Measurements from ENCODE around the gene ACOD1.
"Not testable (repeated sequence)": the region's sequence is repeated elsewhere in the genome, so short reads cannot be mapped to it uniquely, and the experiment has no call there.

Gene ACOD1

DNA sequence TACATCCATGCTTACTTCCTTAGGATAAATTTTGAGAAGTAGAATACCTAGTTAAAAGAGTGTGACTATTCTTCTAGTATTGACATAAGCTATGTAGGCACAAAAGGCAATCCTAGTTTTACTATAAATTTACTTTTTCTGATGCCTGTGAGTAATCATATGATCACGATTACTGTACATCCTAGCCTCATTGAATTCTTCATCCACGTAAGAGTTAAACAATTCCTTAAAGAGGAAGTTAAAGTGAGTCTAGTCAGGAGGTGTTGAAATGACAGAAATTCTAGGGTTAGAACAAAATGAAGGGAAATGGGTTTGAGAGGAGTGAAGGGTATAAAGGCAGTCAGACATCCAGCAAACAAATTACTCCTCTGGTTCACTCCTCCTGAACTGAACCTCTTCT is at the start of gene ACOD1:
TSS of gene ACOD1 (plus strand) at position 363 of the 400 bp plus-strand sequence. CDS start 48 bp downstream, outside the sequence.
- no peaks in the 10 kb centered on the region for H3K4me1 ChIP-seq (ENCODE audit: control insufficient read depth, insufficient read depth, low read length)
- no peak within 1 kb of the TSS for H3K27ac ChIP-seq (ENCODE audit: low read depth, low read length)
- no peak within 1 kb of the TSS for H3K4me3 ChIP-seq (ENCODE audit: low read length)
- H3K9ac ChIP-seq (ENCODE audit: low read length) = no peak within 1 kb of the TSS
- no peaks in the 10 kb centered on the region for H3K27me3 ChIP-seq (ENCODE audit: control insufficient read depth, insufficient read depth, low read length)
- H3K36me3 ChIP-seq (ENCODE audit: control insufficient read depth, insufficient read depth, low read length) = no peaks in the 10 kb centered on the region

DNA sequence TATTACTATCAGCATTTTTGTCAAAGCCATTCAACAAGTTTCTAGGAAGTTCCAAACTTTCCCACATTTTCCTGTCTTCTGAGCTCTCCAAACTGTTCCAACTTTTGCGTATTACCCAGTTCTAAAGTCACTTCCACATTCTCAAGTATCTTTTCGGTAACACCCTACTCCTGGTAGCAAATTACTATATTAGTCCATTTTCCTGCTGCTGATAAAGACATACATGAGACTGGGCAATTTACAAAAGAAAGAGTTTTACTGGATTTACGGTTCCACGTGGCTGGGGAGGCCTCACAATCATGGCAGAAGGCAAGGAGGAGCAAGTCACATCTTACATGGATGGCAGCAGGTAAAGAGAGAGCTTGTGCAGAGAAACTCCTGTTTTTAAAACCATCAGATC is 49.2 kb upstream of the ACOD1 start:
- not testable (repeated sequence) for H3K27me3 ChIP-seq (ENCODE audit: control insufficient read depth, insufficient read depth, low read length); H3K4me1 ChIP-seq (ENCODE audit: control insufficient read depth, insufficient read depth, low read length); H3K36me3 ChIP-seq (ENCODE audit: control insufficient read depth, insufficient read depth, low read length); H3K27ac ChIP-seq (ENCODE audit: low read depth, low read length); H3K4me3 ChIP-seq (ENCODE audit: low read length); H3K9ac ChIP-seq (ENCODE audit: low read length)

DNA sequence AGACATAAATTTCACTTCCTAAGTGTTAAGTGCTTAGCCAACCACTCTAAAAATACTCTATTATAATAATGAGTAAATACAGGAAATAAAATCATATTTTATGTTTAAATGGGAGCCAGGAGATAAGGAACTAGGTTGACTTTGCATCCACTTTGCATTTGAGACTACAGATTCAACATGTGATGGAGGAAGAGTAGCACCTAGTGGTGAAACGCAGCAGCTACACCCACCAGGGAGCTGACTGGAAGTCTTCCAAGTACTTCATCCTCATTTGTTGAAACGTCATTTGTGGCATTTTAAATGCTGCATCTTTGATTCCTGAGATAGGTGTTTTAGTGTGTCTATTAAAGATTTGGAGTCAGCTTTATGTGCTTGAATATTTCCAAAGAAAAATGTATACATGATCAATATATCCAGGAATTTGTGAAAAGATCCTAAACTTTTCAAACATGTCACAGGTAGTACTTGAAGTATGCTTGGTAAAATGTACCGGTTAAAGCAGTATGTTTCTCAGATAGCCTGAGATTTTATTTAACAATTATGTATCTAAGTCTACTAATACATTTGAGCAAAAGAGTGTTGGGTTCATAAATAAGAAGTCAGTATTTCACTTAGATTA is 44.7 kb upstream of the ACOD1 start:
- Histone ChIP-seq H3K36me3 (ENCODE audit: control insufficient read depth, insufficient read depth, low read length) (no peaks in the 10 kb centered on the region), H3K9ac (ENCODE audit: low read length) (no peak overlapping the region), H3K27me3 (ENCODE audit: control insufficient read depth, insufficient read depth, low read length) (no peaks in the 10 kb centered on the region), H3K4me3 (ENCODE audit: low read length) (no peak overlapping the region), H3K4me1 (ENCODE audit: control insufficient read depth, insufficient read depth, low read length) (no peaks in the 10 kb centered on the region), H3K27ac (ENCODE audit: low read depth, low read length) (no peak overlapping the region)

DNA sequence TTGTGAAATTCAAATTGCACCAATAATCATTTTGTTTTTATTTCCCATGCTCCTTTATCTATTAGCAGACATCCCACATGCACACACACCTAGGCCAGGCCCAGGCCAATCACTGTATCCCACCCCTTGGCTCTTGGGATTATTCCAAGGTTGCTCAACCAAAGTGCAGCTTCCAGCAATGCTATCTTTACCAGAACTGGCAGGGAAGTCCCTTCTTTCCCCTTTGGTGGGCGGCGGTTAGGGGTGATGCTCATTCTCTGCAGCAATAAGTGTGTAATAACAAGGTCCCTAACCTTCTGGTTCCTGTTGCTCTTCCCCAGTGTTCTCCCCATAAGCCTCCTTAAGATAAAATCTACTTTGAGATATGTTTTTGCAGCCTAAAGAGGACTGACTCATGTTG is 43.8 kb upstream of the ACOD1 start:
- no peak overlapping the region for H3K27ac ChIP-seq (ENCODE audit: low read depth, low read length)
- H3K4me1 ChIP-seq (ENCODE audit: control insufficient read depth, insufficient read depth, low read length) = no peaks in the 10 kb centered on the region
- H3K9ac ChIP-seq (ENCODE audit: low read length) = no peak overlapping the region
- H3K4me3 ChIP-seq (ENCODE audit: low read length) = no peak overlapping the region
- H3K36me3 ChIP-seq (ENCODE audit: control insufficient read depth, insufficient read depth, low read length) = no peaks in the 10 kb centered on the region
- H3K27me3 ChIP-seq (ENCODE audit: control insufficient read depth, insufficient read depth, low read length) = no peaks in the 10 kb centered on the region

DNA sequence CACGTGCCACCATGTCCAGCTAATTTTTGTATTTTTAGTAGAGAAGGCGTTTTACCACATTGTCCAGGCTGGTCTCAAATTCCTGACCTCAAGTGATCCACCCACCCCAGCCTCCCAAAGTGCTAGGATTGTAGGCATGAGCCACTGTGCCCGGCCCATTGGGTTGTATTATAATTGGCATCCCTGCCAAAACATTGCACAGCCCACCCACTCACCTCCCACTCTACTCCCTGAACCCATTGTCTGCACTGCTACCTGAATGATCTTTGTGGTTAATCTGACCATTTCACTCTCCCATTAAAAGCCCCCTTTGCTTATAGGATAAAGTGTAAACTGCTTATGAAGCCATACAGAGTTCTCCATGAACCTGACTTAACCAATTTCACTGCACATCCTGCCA is 35.8 kb upstream of the ACOD1 start:
- no peak overlapping the region for H3K9ac ChIP-seq (ENCODE audit: low read length)
- no peaks in the 10 kb centered on the region for H3K27me3 ChIP-seq (ENCODE audit: control insufficient read depth, insufficient read depth, low read length)
- no peak overlapping the region for H3K4me3 ChIP-seq (ENCODE audit: low read length)
- H3K27ac ChIP-seq (ENCODE audit: low read depth, low read length) = no peak overlapping the region
- no peaks in the 10 kb centered on the region for H3K36me3 ChIP-seq (ENCODE audit: control insufficient read depth, insufficient read depth, low read length)
- no peaks in the 10 kb centered on the region for H3K4me1 ChIP-seq (ENCODE audit: control insufficient read depth, insufficient read depth, low read length)

- Histone ChIP-seq H3K4me3 (ENCODE audit: low read length) (no peak overlapping the region), H3K4me1 (ENCODE audit: control insufficient read depth, insufficient read depth, low read length) (no peaks in the 10 kb centered on the region), H3K36me3 (ENCODE audit: control insufficient read depth, insufficient read depth, low read length) (no peaks in the 10 kb centered on the region), H3K27ac (ENCODE audit: low read depth, low read length) (no peak overlapping the region), H3K27me3 (ENCODE audit: control insufficient read depth, insufficient read depth, low read length) (no peaks in the 10 kb centered on the region), H3K9ac (ENCODE audit: low read length) (no peak overlapping the region)
Observed at GRCh38 chr13:76913898-76914297, 34.4 kb upstream of the ACOD1 start.

DNA sequence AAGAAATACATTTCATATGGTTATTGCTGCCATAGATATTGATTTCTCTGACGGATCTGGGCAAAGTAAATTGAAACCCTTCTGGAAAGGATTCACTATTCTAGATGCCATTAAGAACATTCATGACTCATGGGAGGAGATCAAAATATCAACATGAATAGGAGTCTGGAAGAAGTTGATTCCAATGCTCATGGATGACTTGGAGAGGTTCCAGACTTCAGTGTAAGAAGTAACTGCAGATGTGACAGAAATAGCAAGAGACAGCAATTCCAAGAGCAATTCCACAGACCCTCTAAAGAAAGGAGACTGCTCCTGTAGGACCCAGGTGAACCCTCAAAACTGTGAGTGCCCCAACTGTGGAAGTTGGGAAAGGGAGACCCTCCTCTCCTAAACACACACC is 31.2 kb upstream of the ACOD1 start:
- Histone ChIP-seq H3K9ac (ENCODE audit: low read length) (no peak overlapping the region), H3K27ac (ENCODE audit: low read depth, low read length) (no peak overlapping the region), H3K27me3 (ENCODE audit: control insufficient read depth, insufficient read depth, low read length) (no peaks in the 10 kb centered on the region), H3K4me1 (ENCODE audit: control insufficient read depth, insufficient read depth, low read length) (no peaks in the 10 kb centered on the region), H3K36me3 (ENCODE audit: control insufficient read depth, insufficient read depth, low read length) (no peaks in the 10 kb centered on the region), H3K4me3 (ENCODE audit: low read length) (no peak overlapping the region)

DNA sequence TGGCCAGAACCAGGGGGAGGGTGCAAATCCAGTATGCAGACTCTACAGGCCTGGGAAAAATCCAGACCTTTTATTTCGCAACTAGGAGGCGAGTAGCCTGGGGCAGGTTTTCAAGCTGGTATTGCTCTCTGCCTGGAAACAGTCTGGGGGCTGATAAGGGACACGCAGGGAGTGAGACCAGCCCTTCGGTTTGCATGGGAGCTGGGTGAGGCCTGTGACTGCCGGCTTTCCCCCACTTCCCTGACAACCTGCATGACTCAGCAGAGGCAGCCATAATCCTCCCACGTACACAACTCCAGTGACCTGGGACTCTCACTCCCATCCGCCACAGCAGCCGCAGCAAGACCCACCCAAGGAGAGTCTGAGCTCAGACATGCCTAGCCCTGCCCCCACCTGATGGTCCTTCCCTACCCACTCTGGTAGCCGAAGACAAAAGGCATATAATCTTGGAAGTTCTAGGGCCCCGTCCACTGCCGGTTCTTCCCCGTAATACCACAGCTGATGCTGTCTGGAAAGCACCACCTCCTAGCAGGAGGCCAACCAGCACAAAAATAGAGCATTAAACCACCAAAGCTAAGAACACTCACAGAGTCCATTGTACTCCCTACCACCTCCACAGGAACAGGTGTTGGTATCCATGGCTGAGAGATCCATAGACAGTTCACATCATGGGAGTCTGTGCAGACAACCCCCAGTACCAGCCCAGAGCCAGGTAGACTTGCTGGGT is 30.4 kb upstream of the ACOD1 start:
- not testable (repeated sequence) for H3K27ac ChIP-seq (ENCODE audit: low read depth, low read length); H3K27me3 ChIP-seq (ENCODE audit: control insufficient read depth, insufficient read depth, low read length); H3K36me3 ChIP-seq (ENCODE audit: control insufficient read depth, insufficient read depth, low read length); H3K9ac ChIP-seq (ENCODE audit: low read length); H3K4me1 ChIP-seq (ENCODE audit: control insufficient read depth, insufficient read depth, low read length); H3K4me3 ChIP-seq (ENCODE audit: low read length)

DNA sequence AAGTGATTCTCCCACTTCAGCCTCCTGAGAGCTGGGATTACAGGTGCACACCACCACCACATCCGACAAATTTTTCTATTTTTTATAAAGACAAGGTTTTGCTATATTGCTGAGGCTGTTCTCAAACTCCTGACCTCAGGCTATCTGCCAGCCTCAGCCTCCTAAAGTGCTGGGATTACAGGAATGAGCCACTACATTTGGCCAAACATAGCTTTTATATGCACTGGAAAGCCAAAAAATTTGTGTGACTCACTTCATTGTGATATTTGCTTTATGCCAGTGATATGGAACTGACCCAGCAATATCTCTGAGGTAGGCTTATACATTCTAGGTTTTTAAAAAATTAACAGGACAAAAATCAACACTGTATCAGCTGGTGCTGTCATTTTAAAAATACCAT is 26.8 kb upstream of the ACOD1 start:
- no peaks in the 10 kb centered on the region for H3K27me3 ChIP-seq (ENCODE audit: control insufficient read depth, insufficient read depth, low read length)
- no peak overlapping the region for H3K9ac ChIP-seq (ENCODE audit: low read length)
- no peaks in the 10 kb centered on the region for H3K36me3 ChIP-seq (ENCODE audit: control insufficient read depth, insufficient read depth, low read length)
- no peak overlapping the region for H3K4me3 ChIP-seq (ENCODE audit: low read length)
- no peak overlapping the region for H3K27ac ChIP-seq (ENCODE audit: low read depth, low read length)
- no peaks in the 10 kb centered on the region for H3K4me1 ChIP-seq (ENCODE audit: control insufficient read depth, insufficient read depth, low read length)

DNA sequence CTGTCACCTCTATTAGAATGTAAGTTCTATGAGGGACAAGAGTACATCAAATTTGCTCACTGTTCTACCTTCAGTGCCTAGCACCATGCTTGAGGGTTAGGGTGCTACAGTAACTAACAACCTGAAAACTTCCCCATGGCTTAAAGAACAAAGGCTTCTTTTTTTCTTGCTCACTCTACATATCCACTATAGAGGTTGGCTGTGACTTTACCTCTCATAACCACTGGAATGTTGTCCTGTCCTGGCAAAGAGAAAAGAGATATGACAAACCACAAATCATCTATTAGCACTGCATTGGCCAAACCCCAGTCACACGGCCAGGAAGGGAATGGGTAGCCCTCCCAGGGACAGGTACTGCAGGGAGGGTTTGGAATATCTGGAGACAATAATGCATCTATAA is 23.2 kb upstream of the ACOD1 start:
- Histone ChIP-seq H3K36me3 (ENCODE audit: control insufficient read depth, insufficient read depth, low read length) (no peaks in the 10 kb centered on the region), H3K27me3 (ENCODE audit: control insufficient read depth, insufficient read depth, low read length) (no peaks in the 10 kb centered on the region), H3K4me1 (ENCODE audit: control insufficient read depth, insufficient read depth, low read length) (no peaks in the 10 kb centered on the region), H3K27ac (ENCODE audit: low read depth, low read length) (no peak overlapping the region), H3K4me3 (ENCODE audit: low read length) (no peak overlapping the region), H3K9ac (ENCODE audit: low read length) (no peak overlapping the region)

- no peaks in the 10 kb centered on the region for H3K27me3 ChIP-seq (ENCODE audit: control insufficient read depth, insufficient read depth, low read length)
Observed at GRCh38 chr13:76927955-76928354, 20.4 kb upstream of the ACOD1 start.

GRCh38 chr13:76928456-76928855 is 19.9 kb upstream of the ACOD1 start:
- Histone ChIP-seq H3K4me3 (ENCODE audit: low read length) (no peak overlapping the region), H3K9ac (ENCODE audit: low read length) (no peak overlapping the region), H3K36me3 (ENCODE audit: control insufficient read depth, insufficient read depth, low read length) (no peaks in the 10 kb centered on the region), H3K4me1 (ENCODE audit: control insufficient read depth, insufficient read depth, low read length) (no peaks in the 10 kb centered on the region), H3K27ac (ENCODE audit: low read depth, low read length) (no peak overlapping the region), H3K27me3 (ENCODE audit: control insufficient read depth, insufficient read depth, low read length) (no peaks in the 10 kb centered on the region)

More at GRCh38 chr13:76927955-76928354, 20.4 kb upstream of the ACOD1 start:
- Histone ChIP-seq H3K36me3 (ENCODE audit: control insufficient read depth, insufficient read depth, low read length) (no peaks in the 10 kb centered on the region), H3K4me1 (ENCODE audit: control insufficient read depth, insufficient read depth, low read length) (no peaks in the 10 kb centered on the region), H3K9ac (ENCODE audit: low read length) (no peak overlapping the region), H3K27ac (ENCODE audit: low read depth, low read length) (no peak overlapping the region), H3K4me3 (ENCODE audit: low read length) (no peak overlapping the region)

DNA sequence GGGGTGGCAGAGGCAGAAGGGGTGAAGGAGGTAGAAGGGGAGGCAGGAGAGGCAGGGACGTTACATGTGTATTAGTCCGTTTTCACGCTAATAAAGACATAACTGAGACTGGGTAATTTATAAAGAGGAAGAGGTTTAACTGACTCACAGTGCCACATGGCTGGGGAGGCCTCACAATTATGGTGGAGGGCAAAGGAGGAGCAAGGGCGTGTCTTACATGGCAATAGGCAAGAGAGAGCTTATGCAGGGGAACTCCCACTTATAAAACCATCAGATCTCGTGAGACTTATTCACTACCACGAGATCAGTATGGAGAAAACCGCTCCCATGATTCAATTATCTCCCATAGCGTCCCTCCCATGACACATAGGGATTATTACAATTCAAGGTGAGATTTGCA is 19.0 kb upstream of the ACOD1 start:
- Histone ChIP-seq H3K27ac (ENCODE audit: low read depth, low read length) (no peak overlapping the region), H3K9ac (ENCODE audit: low read length) (no peak overlapping the region), H3K27me3 (ENCODE audit: control insufficient read depth, insufficient read depth, low read length) (no peaks in the 10 kb centered on the region), H3K4me1 (ENCODE audit: control insufficient read depth, insufficient read depth, low read length) (no peaks in the 10 kb centered on the region), H3K4me3 (ENCODE audit: low read length) (no peak overlapping the region), H3K36me3 (ENCODE audit: control insufficient read depth, insufficient read depth, low read length) (no peaks in the 10 kb centered on the region)
